HepG2 (cell line): ENCODE measurements around the gene AKT3. TPM values are rescaled to one million over a fixed set of nuclear protein-coding genes. Genes with fewer than 3 reads are reported as not detected.

Experiments used
- ATAC-seq: fragments of 200-7000 bp; cut with Tn5 transposase; 3 replicates; pipeline ENCODE4 v1.9.1; 2020; ENCODE audit warnings: mild to moderate bottlenecking, moderate library complexity
- BruUV-seq: library from RNA; stranded (reverse); fragments of 400-500 nt; replicated peaks from 2 replicates; lab custom pipeline; 2021; lab: Mats Ljungman, UMichigan
- CTCF ChIA-PET: fragments of 300-600 bp; formaldehyde crosslinking; extraction: SDS; loops from one replicate; lab custom pipeline; 2021; ENCODE audit warnings: low total read pairs, inconsistent platforms, low intra/inter-chr PET ratio; lab: Yijun Ruan, JAX
- POLR2A ChIA-PET: fragments of 350-600 bp; sonication (Branson Sonifier 250); formaldehyde crosslinking; loops from one replicate; lab custom pipeline; 2020; ENCODE audit warnings: antibody characterized with exemption, inconsistent platforms; lab: Yijun Ruan, JAX
- DNase-seq: peaks from one replicate; pipeline ENCODE4 v3.0.0-alpha.2; 2015; ENCODE audit warnings: low spot score
- FAIRE-seq: peaks from 3 replicates; lab custom pipeline; 2011; peaks lifted over from hg19 to GRCh38; lab: Jason Lieb, UNC
- H2AFZ ChIP-seq: one replicate; pipeline ENCODE4 v1.6.1; 2011; ENCODE audit warnings: low read length, inconsistent platforms
- H3K27ac ChIP-seq: fragments of 300-600 bp; 3 replicates; pipeline ENCODE4 v1.8.0; 2011; ENCODE audit warnings: mixed run types, mild to moderate bottlenecking, mixed read lengths, low read length, inconsistent platforms; ENCODE audit not compliant: insufficient read depth; ENCODE audit errors: extremely low read length
- H3K27me3 ChIP-seq, 2 experiments: fragments of 200-600 bp in 1 of 2; 2 replicates in 1 of 2; 3 replicates in 1 of 2; pipeline versions ENCODE4 v1.6.0 to v1.8.0; 2011; ENCODE audit warnings: low read length in 2 of 2, mild to moderate bottlenecking in 2 of 2, moderate library complexity in 2 of 2, inconsistent platforms in 1 of 2; ENCODE audit not compliant: insufficient read depth in 2 of 2, control insufficient read depth in 1 of 2
- H3K36me3 ChIP-seq, 2 experiments: fragments of 200-600 bp in 1 of 2; replicated peaks in 1 of 2; 2 replicates in 1 of 2; 3 replicates in 1 of 2; pipeline versions ENCODE4 v1.5.1 to v1.8.0; 2011; ENCODE audit warnings: low read length in 2 of 2, inconsistent platforms in 1 of 2; ENCODE audit not compliant: insufficient read depth in 2 of 2, control insufficient read depth in 1 of 2
- H3K4me1 ChIP-seq: 2 replicates; pipeline ENCODE4 v1.5.1; 2012; ENCODE audit warnings: low read length, inconsistent platforms; ENCODE audit not compliant: insufficient read depth
- H3K4me2 ChIP-seq: 2 replicates; pipeline ENCODE4 v1.6.0; 2011; ENCODE audit warnings: low read depth, low read length, inconsistent platforms
- H3K4me3 ChIP-seq, 3 experiments: fragments of 200-600 bp in 1 of 3; sonication (generic), shearing (Covaris generic) in 1 of 3; replicated peaks in 1 of 3; 2 replicates each; pipeline ENCODE4 v1.5.1; 2011 to 2016; ENCODE audit warnings: low read length in 3 of 3, inconsistent platforms in 2 of 3, low read depth in 2 of 3, mild to moderate bottlenecking in 2 of 3, control low read depth in 1 of 3, mixed read lengths in 1 of 3; ENCODE audit not compliant: insufficient read depth in 1 of 3
- H3K79me2 ChIP-seq: one replicate; pipeline ENCODE4 v1.6.1; 2011; ENCODE audit warnings: low read length, inconsistent platforms; ENCODE audit not compliant: insufficient read depth
- H3K9ac ChIP-seq: 2 replicates; pipeline ENCODE4 v1.6.0; 2011; ENCODE audit warnings: mild to moderate bottlenecking, low read depth, low read length, inconsistent platforms; ENCODE audit not compliant: insufficient read depth
- H3K9me3 ChIP-seq: 2 replicates; pipeline ENCODE4 v1.5.1; 2012; ENCODE audit warnings: mild to moderate bottlenecking, low read length
- H4K20me1 ChIP-seq: 2 replicates; pipeline ENCODE4 v1.6.0; 2011; ENCODE audit warnings: inconsistent platforms, mild to moderate bottlenecking, low read length, moderate library complexity; ENCODE audit not compliant: insufficient read depth
- AKAP8 ChIP-seq: sonication (generic); formaldehyde crosslinking; IDR thresholded peaks from 2 replicates; pipeline ENCODE4 v1.5.1; 2020; ENCODE audit warnings: mild to moderate bottlenecking, missing genetic modification reagents
- ARID2 ChIP-seq: sonication (generic); formaldehyde crosslinking; IDR thresholded peaks from 2 replicates; pipeline ENCODE4 v1.8.1; 2022; ENCODE audit warnings: mild to moderate bottlenecking, missing genetic modification reagents, borderline replicate concordance
- CEBPG ChIP-seq: IDR thresholded peaks from 2 replicates; pipeline ENCODE4 v1.6.1; 2016
- GABPA ChIP-seq, 2 experiments: IDR thresholded peaks; 2 replicates each; pipeline ENCODE4 v1.6.1; 2011 to 2016; ENCODE audit warnings: low read depth in 2 of 2, low read length in 1 of 2, missing biosample characterization in 1 of 2, missing genetic modification characterization in 1 of 2
- HMG20A ChIP-seq: IDR thresholded peaks from 2 replicates; pipeline ENCODE4 v1.6.1; 2016; ENCODE audit warnings: borderline replicate concordance
- HOMEZ ChIP-seq: IDR thresholded peaks from 2 replicates; pipeline ENCODE4 v1.6.1; 2016; ENCODE audit warnings: low read depth
- HOXA9 ChIP-seq: sonication (generic); formaldehyde crosslinking; IDR thresholded peaks from 2 replicates; pipeline ENCODE4 v1.8.1; 2022; ENCODE audit warnings: missing genetic modification reagents, mild to moderate bottlenecking, moderate library complexity, borderline replicate concordance
- KDM2A ChIP-seq: sonication (generic); formaldehyde crosslinking; IDR thresholded peaks from 2 replicates; pipeline ENCODE4 v1.4.0; 2020; ENCODE audit warnings: low read depth, missing genetic modification reagents, borderline replicate concordance
- MTA3 ChIP-seq: sonication (generic); formaldehyde crosslinking; IDR thresholded peaks from 2 replicates; pipeline ENCODE4 v1.4.0; 2020; ENCODE audit warnings: missing genetic modification reagents
- NFE2 ChIP-seq: sonication (generic); formaldehyde crosslinking; IDR thresholded peaks from 2 replicates; pipeline ENCODE4 v1.4.0; 2020; ENCODE audit warnings: missing genetic modification reagents
- THAP8 ChIP-seq: sonication (generic); formaldehyde crosslinking; IDR thresholded peaks from 2 replicates; pipeline ENCODE4 v1.5.1; 2020; ENCODE audit warnings: missing genetic modification reagents, mild to moderate bottlenecking, borderline replicate concordance
- ZBTB39 ChIP-seq: sonication (generic); formaldehyde crosslinking; IDR thresholded peaks from 2 replicates; pipeline ENCODE4 v1.5.0; 2020; ENCODE audit warnings: missing genetic modification reagents
- ZNF256 ChIP-seq: sonication (generic); formaldehyde crosslinking; conservative IDR thresholded peaks from 2 replicates; pipeline ENCODE4 v1.4.0; 2020; ENCODE audit warnings: missing genetic modification reagents
- ZNF431 ChIP-seq: sonication (generic); formaldehyde crosslinking; IDR thresholded peaks from 2 replicates; pipeline ENCODE4 v1.9.0; 2022; ENCODE audit warnings: missing genetic modification reagents, low read depth, mild to moderate bottlenecking, borderline replicate concordance
- ZNF543 ChIP-seq: sonication (generic); formaldehyde crosslinking; IDR thresholded peaks from 2 replicates; pipeline ENCODE4 v1.4.0; 2020; ENCODE audit warnings: mild to moderate bottlenecking, missing genetic modification reagents
- ZSCAN22 ChIP-seq: sonication (generic); formaldehyde crosslinking; IDR thresholded peaks from 2 replicates; pipeline ENCODE4 v1.4.0; 2020; ENCODE audit warnings: mild to moderate bottlenecking, missing genetic modification reagents
- WGBS: methylation state at CpG from one replicate; pipeline ENCODE4 v1.1.6; 2017; ENCODE audit warnings: low lambda C conversion rate; 5-methylcytosine and 5-hydroxymethylcytosine counted together
- in situ Hi-C: cut with HindIII; loops from 2 replicates; pipeline ENCODE4 v1.10.0; 2017; ENCODE audit warnings: low pct_unique_long_range_greater_than_20kb; ENCODE audit not compliant: extremely low pct_ligation_motif_present
- intact Hi-C: fragments of 100-400 bp; cut with micrococcal nuclease; formaldehyde crosslinking; loops from one replicate; pipeline ENCODE4 v1.10.0; 2022; ENCODE audit not compliant: unreplicated experiment
- polyA plus RNA-seq, 8 experiments: library from polyadenylated mRNA; depleted of rRNA in 3 of 8; stranded (reverse) in 7 of 8; unstranded in 1 of 8; fragments of >200 nt; fragmentation: Illumina TruSeq in 4 of 8; extraction: Trizol in 4 of 8; gene quantifications; 2 replicates each; pipeline versions ENCODE4 v1.2.1 to v1.2.3, GENCODE V29; 2011 to 2016; ENCODE audit warnings: low read depth in 4 of 8, missing spikeins in 1 of 8, mixed read lengths in 1 of 8; ENCODE audit not compliant: insufficient read depth in 1 of 8
- total RNA-seq, 5 experiments: library from RNA; depleted of rRNA; stranded (reverse); fragments of >200 nt; fragmentation: Illumina TruSeq; extraction: Trizol; gene quantifications; 2 replicates each; pipeline ENCODE4 v1.2.3, GENCODE V29; 2016; ENCODE audit warnings: low read depth in 1 of 5

AKT3 gene
- total and polyA plus RNA-seq, 2 of the 13 experiments (the other 11 are each of a cell fraction or from before 2014, with no cell fraction given), result 0.07 TPM

- in situ Hi-C loops, result no loop called here
- H3K36me3 ChIP-seq, result no peaks in the 10 kb centered on the region
- WGBS, result 100% methylated on average over 2 of the region's 2 CpGs
- ATAC-seq, result no peak
- H3K4me3 ChIP-seq, result no peak overlapping the region
- CTCF ChIA-PET, result no interaction called here
- H3K79me2 ChIP-seq, result no peaks in the 10 kb centered on the region
- H3K27me3 ChIP-seq, result no peaks in the 10 kb centered on the region
- H3K27ac ChIP-seq, result no peak overlapping the region
- H2AFZ ChIP-seq, result no peak overlapping the region
- TF ChIP-seq ZSCAN22 (CRISPR knock-in tag) (no peak), HMG20A (CRISPR knock-in tag) (no peak), ZNF431 (CRISPR knock-in tag) (no peak), ZBTB39 (CRISPR knock-in tag) (no peak), GABPA (IDR thresholded peaks at IDR 0.05; ENCODE audit: low read depth, low read length) (no peak), GABPA (CRISPR knock-in tag; IDR thresholded peaks at IDR 0.05; ENCODE audit: low read depth) (no peak)
- TF ChIP-seq, all 625 proteins: peak for 0
- intact Hi-C loops, result no loop called here
- no peak for DNase-seq
- Histone ChIP-seq H3K4me1 (peaks cover 25% of the 10 kb centered on the region), H4K20me1 (no peaks in the 10 kb centered on the region), H3K9ac (no peak overlapping the region), H3K4me2 (no peak overlapping the region), H3K9me3 (no peaks in the 10 kb centered on the region)
- FAIRE-seq, result no peak
- no TSS peak for BruUV-seq
- POLR2A ChIA-PET, result no interaction called here
Measured at GRCh38 chr1:243452092-243452491, 398.0 kb downstream of the AKT3 start.

GRCh38 chr1:243449373-243449772, 400.7 kb downstream of the AKT3 start:
- ChIA-PET POLR2A (no interaction called here), CTCF (no interaction called here)
- no peak overlapping the region for H3K4me2 ChIP-seq
- H3K9ac ChIP-seq, result no peak overlapping the region
- no peak overlapping the region for H2AFZ ChIP-seq
- H3K4me1 ChIP-seq, result peaks cover 5% of the 10 kb centered on the region
- 97% methylated on average over 6 of the region's 6 CpGs for WGBS
- no peaks in the 10 kb centered on the region for H3K79me2 ChIP-seq
- no peaks in the 10 kb centered on the region for H4K20me1 ChIP-seq
- ATAC-seq (no peak), FAIRE-seq (no peak), DNase-seq (no peak)
- no peaks in the 10 kb centered on the region for H3K9me3 ChIP-seq
- intact Hi-C loops, result no loop called here
- H3K27me3 ChIP-seq, result no peaks in the 10 kb centered on the region
- H3K27ac ChIP-seq, result no peak overlapping the region
- no peaks in the 10 kb centered on the region for H3K36me3 ChIP-seq
- no TSS peak for BruUV-seq
- in situ Hi-C loops, result no loop called here
- H3K4me3 ChIP-seq, result no peak overlapping the region
- no peak for TF ChIP-seq MTA3 (CRISPR knock-in tag)
- TF ChIP-seq HOXA9, result no peak
- no peak for TF ChIP-seq AKAP8 (CRISPR knock-in tag)
- no peak for TF ChIP-seq CEBPG (CRISPR knock-in tag)
- TF ChIP-seq ARID2 (CRISPR knock-in tag), result no peak
- TF ChIP-seq THAP8 (CRISPR knock-in tag), result no peak
- TF ChIP-seq HOMEZ (CRISPR knock-in tag), result no peak
- TF ChIP-seq KDM2A (CRISPR knock-in tag), result no peak
- TF ChIP-seq NFE2, result no peak
- TF ChIP-seq ZNF543 (CRISPR knock-in tag), result no peak
- no peak for TF ChIP-seq ZNF256
